ENCODE results near the gene MAD1L1.

The MAD1L1 gene

DNA sequence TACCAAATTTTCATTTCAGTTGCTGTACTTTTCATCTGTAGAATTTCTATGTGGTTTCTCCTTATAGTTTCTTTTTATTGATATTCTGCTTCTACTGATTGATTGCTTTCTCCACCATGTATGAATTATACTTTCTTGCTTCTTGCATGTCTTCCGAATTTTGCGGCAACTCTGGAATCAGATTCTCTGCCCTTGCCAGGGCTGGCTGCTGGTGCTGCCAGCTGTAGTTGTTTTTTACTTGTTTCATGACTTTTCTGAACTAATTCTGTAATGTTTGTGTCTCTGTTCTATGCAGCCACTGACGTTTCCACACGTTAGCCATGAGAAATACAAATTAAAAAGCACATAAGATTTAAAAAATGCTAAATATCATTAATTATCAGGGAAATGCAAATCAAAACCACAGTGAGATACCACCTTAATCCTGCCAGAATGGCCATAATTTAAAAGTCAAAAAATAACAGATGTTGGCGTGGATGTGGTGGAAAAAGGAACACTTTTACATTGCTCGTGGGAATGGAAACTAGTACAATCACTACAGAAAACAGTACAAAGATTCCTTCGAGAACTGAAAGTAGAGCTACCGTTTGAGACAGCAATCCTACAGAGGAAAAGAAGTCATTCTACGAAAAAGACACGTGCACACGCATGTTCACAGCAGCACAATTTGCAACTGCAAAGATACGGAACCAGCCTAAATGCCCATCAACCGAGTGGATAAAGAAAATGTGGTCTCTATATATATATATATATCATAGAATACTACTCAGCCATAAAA lies 51.5 kb downstream of the MAD1L1 start:
- no peaks in the 10 kb centered on the region for H3F3A ChIP-seq (ENCODE audit: control insufficient read depth, insufficient read depth)
- no peaks in the 10 kb centered on the region for H3K4me1 ChIP-seq (ENCODE audit: control insufficient read depth, low read length)
- H3K4me2 ChIP-seq (ENCODE audit: low read length) = no peak overlapping the region
- no peaks in the 10 kb centered on the region for H3K9me3 ChIP-seq (ENCODE audit: control insufficient read depth, insufficient read depth, low read length)
- H4K20me1 ChIP-seq (ENCODE audit: control insufficient read depth, insufficient read depth, low read depth, low read length) = 0 out of 2 replicates have a peak, but pooled peaks cover 3% of the 10 kb centered on the region
- no peak overlapping the region for H3K4me3 ChIP-seq (ENCODE audit: low read length)
- no peaks in the 10 kb centered on the region; the same call in 1 of the 2 replicates for H3K79me2 ChIP-seq (ENCODE audit: control insufficient read depth, low read length)
- no peaks in the 10 kb centered on the region for H3K9me2 ChIP-seq (replicated peaks; ENCODE audit: control insufficient read depth, low read length)
- peaks cover 30% of the 10 kb centered on the region for H3K36me3 ChIP-seq (ENCODE audit: control insufficient read depth, low read length)
- no peaks in the 10 kb centered on the region for H3K27me3 ChIP-seq (ENCODE audit: control insufficient read depth, low read length)
- TF ChIP-seq, protein P1, sequence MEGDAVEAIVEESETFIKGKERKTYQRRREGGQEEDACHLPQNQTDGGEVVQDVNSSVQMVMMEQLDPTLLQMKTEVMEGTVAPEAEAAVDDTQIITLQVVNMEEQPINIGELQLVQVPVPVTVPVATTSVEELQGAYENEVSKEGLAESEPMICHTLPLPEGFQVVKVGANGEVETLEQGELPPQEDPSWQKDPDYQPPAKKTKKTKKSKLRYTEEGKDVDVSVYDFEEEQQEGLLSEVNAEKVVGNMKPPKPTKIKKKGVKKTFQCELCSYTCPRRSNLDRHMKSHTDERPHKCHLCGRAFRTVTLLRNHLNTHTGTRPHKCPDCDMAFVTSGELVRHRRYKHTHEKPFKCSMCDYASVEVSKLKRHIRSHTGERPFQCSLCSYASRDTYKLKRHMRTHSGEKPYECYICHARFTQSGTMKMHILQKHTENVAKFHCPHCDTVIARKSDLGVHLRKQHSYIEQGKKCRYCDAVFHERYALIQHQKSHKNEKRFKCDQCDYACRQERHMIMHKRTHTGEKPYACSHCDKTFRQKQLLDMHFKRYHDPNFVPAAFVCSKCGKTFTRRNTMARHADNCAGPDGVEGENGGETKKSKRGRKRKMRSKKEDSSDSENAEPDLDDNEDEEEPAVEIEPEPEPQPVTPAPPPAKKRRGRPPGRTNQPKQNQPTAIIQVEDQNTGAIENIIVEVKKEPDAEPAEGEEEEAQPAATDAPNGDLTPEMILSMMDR (IDR thresholded peaks at IDR 0.05; ENCODE audit: low read depth, low read length, poor library complexity, severe bottlenecking) = no peak
- no peak for TF ChIP-seq EZH2phosphoT487 (IDR thresholded peaks at IDR 0.05; ENCODE audit: borderline replicate concordance, low read length)
- H3K27ac ChIP-seq (ENCODE audit: low read depth, low read length) = no peak overlapping the region

DNA sequence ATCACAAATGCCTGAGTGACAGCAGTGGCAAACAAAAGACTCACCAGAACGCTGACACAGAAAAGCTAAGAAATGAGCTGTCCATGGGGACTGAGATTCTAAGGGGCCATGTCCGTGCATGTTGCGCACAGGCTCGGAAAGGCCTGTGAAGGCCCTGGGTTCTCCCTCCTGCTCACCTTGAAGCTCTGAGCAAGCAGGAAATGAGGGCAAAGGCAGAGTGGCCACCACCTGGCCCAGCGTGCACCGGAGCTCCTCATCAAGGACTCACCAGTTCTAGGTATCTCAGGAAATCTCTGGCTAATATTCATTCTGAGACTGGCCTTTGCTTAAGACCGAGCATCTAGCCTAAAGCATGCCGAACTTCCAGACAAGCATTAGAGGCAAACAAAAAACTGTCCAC lies 52.7 kb downstream of the MAD1L1 start:
- H3K27ac ChIP-seq (ENCODE audit: low read depth, low read length) = no peak overlapping the region
- H3K4me1 ChIP-seq (ENCODE audit: control insufficient read depth, low read length) = no peaks in the 10 kb centered on the region
- peaks cover 20% of the 10 kb centered on the region for H3K36me3 ChIP-seq (ENCODE audit: control insufficient read depth, low read length)
- no peak overlapping the region for H3K4me3 ChIP-seq (ENCODE audit: low read length)
- no peaks in the 10 kb centered on the region for H3K9me2 ChIP-seq (replicated peaks; ENCODE audit: control insufficient read depth, low read length)
- H3K4me2 ChIP-seq (ENCODE audit: low read length) = no peak overlapping the region
- H4K20me1 ChIP-seq (ENCODE audit: control insufficient read depth, insufficient read depth, low read depth, low read length) = 0 out of 2 replicates have a peak, but pooled peaks cover 3% of the 10 kb centered on the region
- H3K9me3 ChIP-seq (ENCODE audit: control insufficient read depth, insufficient read depth, low read length) = no peaks in the 10 kb centered on the region
- no peaks in the 10 kb centered on the region for H3K79me2 ChIP-seq (ENCODE audit: control insufficient read depth, low read length)
- H3F3A ChIP-seq (ENCODE audit: control insufficient read depth, insufficient read depth) = no peaks in the 10 kb centered on the region
- TF ChIP-seq, protein P1 (IDR thresholded peaks at IDR 0.05; ENCODE audit: low read depth, low read length, poor library complexity, severe bottlenecking) = no peak
- no peak for TF ChIP-seq EZH2phosphoT487 (IDR thresholded peaks at IDR 0.05; ENCODE audit: borderline replicate concordance, low read length)
- no peaks in the 10 kb centered on the region for H3K27me3 ChIP-seq (ENCODE audit: control insufficient read depth, low read length)

- no peaks in the 10 kb centered on the region for H3K79me2 ChIP-seq (ENCODE audit: control insufficient read depth, low read length)
- H3K4me1 ChIP-seq (ENCODE audit: control insufficient read depth, low read length) = no peaks in the 10 kb centered on the region
- H3F3A ChIP-seq (ENCODE audit: control insufficient read depth, insufficient read depth) = no peaks in the 10 kb centered on the region
- no peak overlapping the region for H3K27ac ChIP-seq (ENCODE audit: low read depth, low read length)
- no peaks in the 10 kb centered on the region for H3K27me3 ChIP-seq (ENCODE audit: control insufficient read depth, low read length)
- H3K36me3 ChIP-seq (ENCODE audit: control insufficient read depth, low read length) = peaks cover 34% of the 10 kb centered on the region
- no peak for TF ChIP-seq EZH2phosphoT487 (IDR thresholded peaks at IDR 0.05; ENCODE audit: borderline replicate concordance, low read length)
- TF ChIP-seq, protein P1 (IDR thresholded peaks at IDR 0.05; ENCODE audit: low read depth, low read length, poor library complexity, severe bottlenecking) = no peak
- H3K4me3 ChIP-seq (ENCODE audit: low read length) = no peak overlapping the region
- no peak overlapping the region for H3K4me2 ChIP-seq (ENCODE audit: low read length)
- H3K9me3 ChIP-seq (ENCODE audit: control insufficient read depth, insufficient read depth, low read length) = no peaks in the 10 kb centered on the region
- H4K20me1 ChIP-seq (ENCODE audit: control insufficient read depth, insufficient read depth, low read depth, low read length) = no peaks in the 10 kb centered on the region
- H3K9me2 ChIP-seq (replicated peaks; ENCODE audit: control insufficient read depth, low read length) = no peaks in the 10 kb centered on the region
Measured at GRCh38 chr7:2175514-2175913, 57.2 kb downstream of the MAD1L1 start.
